HG03097 (cell line): ENCODE measurements around the gene GLI2.

Experiments
- ATAC-seq: cut with Tn5 transposase; IDR thresholded peaks from one replicate; pipeline ENCODE4 v1.9.1; 2021; ENCODE audit not compliant: unreplicated experiment, low FRiP score

The GLI2 gene

GRCh38 chr2:120735746-120736170 lies at the start of gene GLI2:
TSS of gene GLI2 (plus strand) at chr2:120735868. CDS start at chr2:120797321, 61,453 bp downstream.
- no peak for ATAC-seq

- no peak for ATAC-seq
Observed at GRCh38 chr2:120685974-120686297, 49.7 kb upstream of the GLI2 start.

- ATAC-seq = no peak
Observed at GRCh38 chr2:120686511-120687168, 49.0 kb upstream of the GLI2 start.

GRCh38 chr2:120687210-120687609 lies 48.5 kb upstream of the GLI2 start:
- no peak for ATAC-seq

- ATAC-seq = no peak
Observed at GRCh38 chr2:120690521-120690920, 45.1 kb upstream of the GLI2 start.

GRCh38 chr2:120691410-120691809 lies 44.3 kb upstream of the GLI2 start:
- ATAC-seq = no peak

- no peak for ATAC-seq
Observed at GRCh38 chr2:120692691-120693090, 43.0 kb upstream of the GLI2 start.

GRCh38 chr2:120693121-120693520 lies 42.5 kb upstream of the GLI2 start:
- ATAC-seq = no peak

GRCh38 chr2:120694034-120694433 lies 41.6 kb upstream of the GLI2 start:
- ATAC-seq = no peak

GRCh38 chr2:120697471-120697870 lies 38.2 kb upstream of the GLI2 start:
- no peak for ATAC-seq

GRCh38 chr2:120699292-120699691 lies 36.4 kb upstream of the GLI2 start:
- ATAC-seq = no peak

- no peak for ATAC-seq
Observed at GRCh38 chr2:120700659-120701058, 35.0 kb upstream of the GLI2 start.

- no peak for ATAC-seq
Observed at GRCh38 chr2:120701096-120701495, 34.6 kb upstream of the GLI2 start.

- no peak for ATAC-seq
Observed at GRCh38 chr2:120701499-120701898, 34.2 kb upstream of the GLI2 start.

GRCh38 chr2:120702061-120702460 lies 33.6 kb upstream of the GLI2 start:
- ATAC-seq = no peak

GRCh38 chr2:120702801-120703200 lies 32.9 kb upstream of the GLI2 start:
- no peak for ATAC-seq

- ATAC-seq = no peak
Observed at GRCh38 chr2:120703330-120703994, 32.2 kb upstream of the GLI2 start.

GRCh38 chr2:120704696-120705095 lies 31.0 kb upstream of the GLI2 start:
- no peak for ATAC-seq

- no peak for ATAC-seq
Observed at GRCh38 chr2:120707816-120708215, 27.9 kb upstream of the GLI2 start.

- ATAC-seq = no peak
Observed at GRCh38 chr2:120708944-120709607, 26.6 kb upstream of the GLI2 start.

GRCh38 chr2:120709608-120710041 lies 26.0 kb upstream of the GLI2 start:
- no peak for ATAC-seq

- ATAC-seq = no peak
Observed at GRCh38 chr2:120710256-120710655, 25.4 kb upstream of the GLI2 start.
